Stimulated activated CD4-positive, alpha-beta T cell treated with anti-CD3 and anti-CD28 coated beads, Interleukin-15, amount 100 ng/mL, for 48 hours (primary cell): Measurements from ENCODE around the gene TAMALIN.
A peak's percentile ranks its signal among the peaks of the same experiment; 100 is the strongest.
"Not testable (repeated sequence)": the region's sequence is repeated elsewhere in the genome, so short reads cannot be mapped to it uniquely, and the experiment has no call there.

Source experiments
- DNase-seq, 2 donors: peaks; one replicate each; pipeline ENCODE4 v3.0.0-alpha.2; 2020; ENCODE audit warnings: low read depth in 2 of 2

TAMALIN gene

DNA sequence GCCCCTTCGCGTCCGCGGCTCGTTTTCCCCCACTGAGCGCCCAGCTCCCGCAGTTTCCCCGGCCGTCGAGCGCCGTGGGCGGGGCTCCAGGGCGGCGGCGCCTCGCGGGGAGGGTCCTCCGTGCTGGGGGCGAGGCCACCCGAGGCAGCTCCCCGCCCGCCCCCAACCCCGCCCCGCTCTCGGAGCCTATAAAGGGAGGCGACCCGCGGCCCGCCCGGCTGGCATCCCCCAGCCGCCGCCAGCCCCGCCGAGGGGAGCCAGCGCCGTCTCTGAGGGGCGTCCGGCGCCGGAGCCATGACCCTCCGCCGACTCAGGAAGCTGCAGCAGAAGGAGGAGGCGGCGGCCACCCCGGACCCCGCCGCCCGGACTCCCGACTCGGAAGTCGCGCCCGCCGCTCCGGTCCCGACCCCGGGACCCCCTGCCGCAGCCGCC is at the start of gene TAMALIN:
TAMALIN (plus strand) TSS at position 221 of the 432 bp plus-strand sequence; CDS start at position 295, 74 bp downstream.
- peak; percentile 49 to 66 for DNase-seq

DNA sequence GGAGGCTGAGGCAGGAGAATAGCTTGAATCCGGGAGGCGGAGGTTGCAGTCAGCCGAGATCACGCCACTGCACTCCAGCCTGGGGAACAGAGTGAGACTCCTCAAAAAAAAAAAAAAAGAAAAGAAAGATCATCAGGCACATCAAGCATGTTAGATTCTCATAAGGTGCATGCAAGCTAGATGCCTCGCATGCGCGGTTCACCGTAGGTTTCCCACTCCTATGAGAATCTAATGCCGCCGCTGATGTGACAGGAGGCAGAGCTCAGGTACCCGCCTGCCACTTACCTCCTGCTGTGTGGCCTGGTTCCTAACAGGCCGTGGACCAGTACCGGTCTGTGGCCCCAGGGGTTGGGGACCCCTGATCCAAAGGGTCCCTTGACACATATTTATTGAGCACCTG is 48.2 kb upstream of the TAMALIN start:
- DNase-seq: no peak

DNA sequence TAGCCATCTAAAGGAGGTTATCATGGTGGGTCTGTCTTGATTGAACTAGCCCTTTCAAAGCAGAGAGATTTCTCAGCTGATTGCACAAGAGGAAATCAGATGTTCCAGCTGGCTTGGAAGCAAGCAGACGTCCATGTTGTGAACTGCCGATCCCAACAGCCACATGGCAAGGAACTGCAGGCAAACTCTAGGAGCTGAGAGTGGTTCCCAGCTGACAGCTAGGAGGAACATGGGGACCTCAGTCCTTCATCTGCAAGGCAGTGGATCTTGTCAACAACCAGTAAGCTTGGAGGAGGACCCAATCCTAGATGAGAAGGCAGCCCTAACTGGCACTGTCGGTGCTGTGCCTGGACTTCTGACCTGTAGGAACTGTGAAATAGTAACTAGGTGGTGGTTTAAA is 47.5 kb upstream of the TAMALIN start:
- DNase-seq: no peak

DNA sequence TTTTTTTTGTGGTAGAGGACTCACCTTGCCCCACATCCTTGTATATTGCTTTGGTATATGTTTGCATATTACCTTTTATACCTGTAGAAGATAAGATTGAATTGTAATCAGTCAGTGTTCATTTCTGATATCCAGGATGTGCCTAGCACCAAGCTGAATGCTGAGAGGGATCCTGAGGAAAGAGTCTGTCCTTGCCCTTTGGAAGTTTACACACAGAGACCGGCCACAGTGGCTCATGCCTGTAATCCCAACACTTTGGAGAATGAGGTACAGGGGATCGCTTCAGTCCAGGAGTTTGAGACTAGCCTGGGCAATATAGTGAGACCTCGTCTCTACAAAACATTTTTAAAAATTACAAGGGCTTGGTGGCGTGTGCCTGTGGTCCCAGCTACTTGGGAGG is 46.8 kb upstream of the TAMALIN start:
- DNase-seq: no peak

DNA sequence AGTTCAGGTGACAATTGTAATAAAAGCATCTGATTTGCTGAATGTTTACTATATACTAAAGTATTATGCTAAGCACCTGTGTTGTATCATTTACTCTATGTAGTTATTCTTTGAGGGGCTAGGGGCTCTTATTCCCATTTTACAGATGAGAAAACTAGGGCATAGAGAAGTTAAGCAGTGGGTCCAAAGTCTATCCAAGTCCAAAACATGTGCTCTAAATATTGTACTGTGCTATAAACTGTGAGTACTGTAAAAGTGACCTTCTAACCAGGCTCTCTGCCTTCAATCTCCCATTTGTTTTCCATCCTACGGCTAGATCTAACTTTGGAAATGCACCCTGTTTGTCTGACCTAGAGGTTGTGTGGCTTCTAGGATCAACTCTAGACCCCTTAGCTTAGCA is 46.3 kb upstream of the TAMALIN start:
- no peak for DNase-seq

DNA sequence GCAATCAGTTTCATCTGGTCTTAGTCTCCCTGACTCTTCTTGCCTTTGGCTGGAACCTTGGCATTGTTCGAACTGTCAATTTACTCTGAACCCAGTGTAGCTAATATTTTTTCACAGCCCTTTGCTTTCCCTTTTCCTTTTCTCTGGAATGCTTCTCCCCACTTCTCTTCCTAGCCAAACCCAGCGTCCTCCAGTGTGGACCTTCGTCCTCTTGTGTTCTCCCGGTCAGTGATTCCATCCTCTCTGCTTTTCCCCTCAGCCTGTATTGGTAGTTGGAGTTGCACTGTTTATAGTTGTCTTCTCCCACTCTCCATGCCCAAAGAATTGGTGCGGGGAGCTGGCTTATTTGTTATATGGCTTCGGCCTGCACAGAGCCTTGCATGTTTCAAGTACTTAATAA is 45.9 kb upstream of the TAMALIN start:
- no peak for DNase-seq

DNA sequence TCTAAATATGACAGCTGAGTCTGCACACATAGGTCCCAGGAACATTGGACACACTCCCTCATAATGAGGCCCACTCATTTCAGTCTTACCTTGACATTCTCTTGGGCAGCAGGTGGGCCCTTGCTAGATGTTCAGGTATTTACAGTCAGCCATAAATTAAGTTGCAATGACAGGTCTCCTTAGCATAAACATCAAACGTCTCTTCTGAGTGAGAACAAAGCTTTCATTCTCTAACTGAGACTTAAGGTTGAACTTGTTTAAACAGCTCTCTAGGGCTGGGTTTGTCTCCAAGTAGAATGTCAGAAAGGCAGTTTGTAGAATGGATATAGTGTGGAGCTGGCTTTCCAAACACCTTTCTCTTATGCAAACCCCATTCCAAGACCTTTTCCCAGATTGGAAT is 44.9 kb upstream of the TAMALIN start:
- no peak for DNase-seq

DNA sequence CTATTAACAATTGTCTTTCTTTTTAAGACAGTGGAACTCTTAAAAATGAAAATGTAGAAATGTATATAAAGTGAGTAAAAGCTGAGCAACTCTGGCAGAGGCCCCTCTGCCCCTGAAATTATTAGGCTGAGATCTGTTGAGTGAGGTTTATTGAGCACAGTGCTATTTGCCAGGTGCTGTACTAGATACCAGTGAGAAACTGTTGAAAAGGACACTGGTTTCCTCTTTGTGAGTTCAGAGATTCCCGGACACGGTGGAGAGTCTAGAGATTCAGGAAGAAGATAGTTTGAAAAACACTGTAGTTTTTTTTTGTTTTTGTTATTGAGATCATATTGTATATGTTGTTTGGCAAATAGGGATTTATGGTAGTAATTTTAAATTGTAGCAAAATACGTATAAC is 44.0 kb upstream of the TAMALIN start:
- DNase-seq: no peak

DNA sequence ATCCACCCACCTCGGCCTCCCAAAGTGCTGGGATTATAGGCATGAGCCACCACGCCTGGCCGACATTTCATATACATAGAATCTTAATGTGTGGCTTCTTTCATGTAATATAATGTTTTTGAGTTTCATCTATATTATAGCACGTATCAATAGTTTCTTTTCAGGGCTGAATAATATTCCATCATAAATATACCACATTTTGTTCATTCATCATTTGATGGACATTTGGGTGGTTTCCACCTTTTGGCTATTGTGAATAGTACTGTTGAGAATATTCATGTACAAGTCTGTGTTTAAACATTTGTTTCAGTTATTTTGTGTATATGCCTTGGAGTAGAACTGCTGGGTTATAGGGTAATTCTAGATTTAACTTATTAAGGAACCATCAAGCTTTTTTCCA is 43.3 kb upstream of the TAMALIN start:
- DNase-seq: no peak

DNA sequence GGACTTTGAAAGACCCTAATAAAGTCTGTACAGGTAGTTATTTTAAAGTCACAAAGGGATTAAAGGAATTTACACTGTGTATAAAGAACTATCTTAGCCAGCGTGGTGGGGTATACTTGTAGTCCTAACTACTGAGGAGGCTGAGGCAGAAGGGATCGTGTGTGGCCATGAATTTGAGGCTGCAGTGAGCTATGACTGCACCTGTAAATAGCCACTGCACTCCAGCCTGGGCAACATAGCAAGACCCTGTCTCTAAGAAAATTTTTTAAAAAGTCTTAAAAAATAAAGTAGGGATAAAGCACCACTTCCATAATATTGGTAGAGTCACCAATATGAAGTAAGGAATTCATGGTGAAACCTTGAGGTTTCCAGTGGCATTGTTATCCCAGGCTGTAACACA is 37.1 kb upstream of the TAMALIN start:
- DNase-seq: no peak

DNA sequence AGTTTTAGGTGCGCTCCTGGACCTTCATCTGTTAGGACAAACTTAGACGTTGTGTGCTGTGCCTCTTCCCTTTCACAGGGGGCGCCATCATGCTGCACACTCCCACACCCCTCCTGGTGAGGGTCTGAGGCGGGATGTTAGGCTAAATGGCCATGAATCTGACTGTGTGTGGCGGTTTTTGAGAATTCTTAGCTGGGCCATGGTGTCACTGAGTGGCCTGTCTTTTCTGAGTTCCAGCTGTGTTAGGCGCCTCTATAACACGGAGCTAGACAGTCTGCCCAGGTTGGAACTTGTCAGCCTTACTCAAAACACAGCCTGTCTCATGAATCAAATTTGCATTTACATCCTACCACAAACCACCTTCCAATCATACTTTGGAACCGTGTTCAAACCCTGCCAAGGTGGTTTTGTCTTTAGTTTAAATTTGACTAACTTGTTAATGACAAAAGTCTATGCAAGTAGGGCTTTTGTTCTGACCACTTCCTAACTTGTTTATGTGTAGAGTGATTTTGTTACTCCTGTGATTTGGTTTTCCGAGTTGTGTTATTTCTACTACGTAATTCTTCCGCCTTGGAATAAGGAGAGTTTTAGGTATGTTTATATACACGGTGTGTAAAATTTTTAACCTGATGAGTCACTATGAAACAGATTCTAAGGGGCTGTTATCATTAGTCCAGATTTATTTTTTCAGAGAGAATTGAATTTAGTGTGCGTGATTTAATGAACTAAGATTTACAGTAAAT is 35.7 kb upstream of the TAMALIN start:
- peak; percentile 35 to 38 for DNase-seq

DNA sequence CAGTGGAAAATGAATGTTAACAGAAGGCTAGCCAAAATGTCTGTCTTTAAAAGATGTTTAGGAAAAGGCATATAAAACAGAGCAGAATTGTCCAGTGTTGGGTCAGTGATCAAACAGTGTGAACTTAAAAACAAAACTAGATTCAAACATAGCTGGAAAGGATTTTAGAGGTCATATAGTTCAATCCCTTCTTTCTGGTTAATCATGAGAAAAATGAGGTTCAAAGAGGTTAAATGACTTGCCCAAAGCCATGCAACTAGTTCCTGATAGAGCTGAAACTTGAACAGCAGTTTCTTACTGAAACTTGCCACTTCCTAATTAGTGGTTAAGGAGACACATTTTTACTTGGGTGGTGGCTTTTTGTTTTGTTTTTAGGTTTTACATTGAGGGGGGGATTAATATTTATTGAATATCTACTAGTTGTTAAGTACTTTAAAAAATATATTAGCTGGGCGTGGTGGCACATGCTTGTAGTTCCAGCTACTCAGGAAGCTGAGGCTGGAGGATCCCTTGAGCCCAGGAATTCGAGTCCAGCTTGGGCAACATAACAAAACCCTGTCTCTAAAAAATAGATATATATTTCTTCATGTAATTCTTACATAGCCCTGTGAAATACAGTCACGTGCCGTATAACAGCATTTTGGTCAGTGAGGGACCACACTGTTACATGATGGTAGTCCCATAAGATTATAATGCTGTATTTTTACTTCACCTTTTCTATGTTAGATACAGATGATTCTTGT is 34.9 kb upstream of the TAMALIN start:
- no peak for DNase-seq

DNA sequence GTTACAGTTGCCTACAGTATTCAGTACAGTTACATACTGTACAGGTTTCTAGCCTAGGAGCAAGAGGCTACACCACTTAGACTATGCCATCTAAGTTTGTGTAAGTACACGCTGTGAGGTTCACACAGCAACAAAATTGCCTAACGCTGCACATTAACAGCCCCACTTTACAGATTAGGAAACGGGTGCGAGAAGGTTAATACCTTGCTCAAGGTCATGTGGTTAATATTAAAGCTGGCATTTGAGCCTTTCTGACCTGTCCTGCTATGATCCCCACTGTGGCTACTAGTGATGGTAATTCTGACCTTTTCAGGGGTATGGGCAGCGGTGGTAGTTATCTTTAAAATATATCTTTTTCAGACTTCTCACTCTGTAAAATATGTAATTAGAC is 34.3 kb upstream of the TAMALIN start:
- no peak for DNase-seq

DNA sequence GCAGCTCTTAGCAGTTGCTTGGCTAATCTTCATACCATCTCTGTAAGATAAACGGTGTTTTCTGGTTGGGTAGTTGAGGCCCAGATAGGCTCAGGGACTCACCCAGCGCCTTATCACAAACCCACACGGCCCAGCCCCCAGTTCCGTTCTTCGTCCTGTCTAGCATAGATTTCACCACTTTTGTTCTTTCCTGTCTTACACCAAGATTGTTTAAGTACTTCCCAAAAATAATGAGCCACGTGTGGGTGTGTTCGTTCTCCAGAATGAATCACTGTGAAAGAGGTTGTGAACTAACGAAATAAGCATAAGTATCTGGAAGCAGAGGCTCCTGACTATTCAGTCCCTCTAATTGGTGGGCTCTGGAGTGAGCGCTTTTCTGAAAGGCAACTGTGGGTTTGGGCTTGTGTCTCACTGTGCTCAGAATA is 33.9 kb upstream of the TAMALIN start:
- peak; percentile 40 to 44 for DNase-seq

DNA sequence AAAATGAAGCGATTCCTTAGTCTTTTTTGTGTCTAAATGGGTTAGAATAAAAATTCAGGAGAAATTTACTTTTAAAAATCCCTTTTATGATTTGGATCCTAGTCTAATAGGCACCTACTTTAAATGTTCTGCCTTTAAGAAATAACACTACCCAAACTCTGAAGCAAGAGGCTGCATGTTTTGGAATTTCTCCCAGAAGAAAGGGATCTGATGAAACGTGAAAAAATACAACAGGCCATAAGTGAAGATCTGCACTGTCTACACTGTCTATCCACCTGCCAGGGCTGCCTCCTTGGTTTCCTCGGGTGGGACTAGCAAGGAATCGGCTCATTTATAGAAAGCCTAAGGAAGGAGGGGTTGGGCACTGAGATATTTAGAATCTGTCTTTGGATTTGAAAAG is 33.2 kb upstream of the TAMALIN start:
- no peak for DNase-seq

DNA sequence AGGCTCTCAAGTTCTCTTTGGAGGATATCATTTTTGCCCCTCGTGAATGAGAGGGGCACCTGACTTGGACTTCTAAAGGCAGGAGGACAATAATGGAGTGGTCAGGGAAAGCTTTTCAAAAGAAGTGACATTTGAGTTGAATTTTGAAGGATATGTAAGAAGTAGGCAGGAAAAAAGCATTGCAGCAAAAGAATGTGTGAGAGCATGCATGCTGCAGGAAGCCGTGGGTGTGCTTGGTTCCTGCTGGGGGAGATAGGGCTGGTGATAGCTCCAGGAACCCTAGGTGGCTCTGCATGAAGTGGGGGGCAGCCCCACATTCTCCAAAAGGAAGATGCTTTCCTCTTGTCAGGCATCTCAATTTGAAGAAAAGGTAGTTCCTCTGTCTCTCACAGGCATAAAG is 32.1 kb upstream of the TAMALIN start:
- DNase-seq: no peak

DNA sequence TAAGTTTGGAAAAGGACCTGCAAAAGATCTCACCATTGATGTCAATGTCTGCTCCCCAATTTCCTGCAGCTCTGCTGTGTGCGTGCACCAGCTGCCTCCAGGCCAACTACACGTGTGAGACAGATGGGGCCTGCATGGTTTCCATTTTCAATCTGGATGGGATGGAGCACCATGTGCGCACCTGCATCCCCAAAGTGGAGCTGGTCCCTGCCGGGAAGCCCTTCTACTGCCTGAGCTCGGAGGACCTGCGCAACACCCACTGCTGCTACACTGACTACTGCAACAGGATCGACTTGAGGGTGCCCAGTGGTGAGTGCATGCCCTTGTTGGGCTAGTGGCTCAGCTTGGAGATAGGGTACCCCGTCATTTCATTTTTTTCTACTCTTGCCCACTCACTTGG is 31.6 kb upstream of the TAMALIN start:
- DNase-seq: no peak

DNA sequence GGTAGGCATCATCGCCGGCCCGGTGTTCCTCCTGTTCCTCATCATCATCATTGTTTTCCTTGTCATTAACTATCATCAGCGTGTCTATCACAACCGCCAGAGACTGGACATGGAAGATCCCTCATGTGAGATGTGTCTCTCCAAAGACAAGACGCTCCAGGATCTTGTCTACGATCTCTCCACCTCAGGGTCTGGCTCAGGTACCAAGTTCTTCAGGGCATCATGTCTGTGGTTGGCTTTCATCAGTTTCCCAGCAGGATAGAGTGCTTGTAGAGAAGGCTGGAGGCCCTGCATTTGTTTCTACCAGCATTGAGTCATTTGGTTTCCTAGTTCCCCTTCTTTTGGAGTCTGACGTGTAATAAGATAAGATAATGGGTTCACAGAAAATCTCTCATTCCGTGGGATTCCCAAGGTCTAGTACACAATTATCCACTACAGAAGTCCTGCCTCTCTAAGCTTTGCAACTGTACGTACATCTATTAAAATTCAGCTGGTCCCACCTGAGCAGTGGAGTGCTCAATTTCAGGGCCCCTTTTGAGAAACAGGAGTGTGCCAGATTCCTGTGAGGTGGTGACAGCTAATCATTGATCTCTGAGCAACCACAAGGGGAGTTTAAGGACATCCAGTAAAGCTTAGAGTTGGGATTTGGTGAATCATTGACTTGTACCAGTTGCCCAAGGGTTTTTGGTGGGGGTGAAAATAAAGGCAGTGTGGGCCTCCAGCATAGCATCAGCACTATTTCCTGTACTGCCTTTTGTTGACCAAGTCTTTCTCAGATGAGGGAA is 30.2 kb upstream of the TAMALIN start:
- DNase-seq: no peak

DNA sequence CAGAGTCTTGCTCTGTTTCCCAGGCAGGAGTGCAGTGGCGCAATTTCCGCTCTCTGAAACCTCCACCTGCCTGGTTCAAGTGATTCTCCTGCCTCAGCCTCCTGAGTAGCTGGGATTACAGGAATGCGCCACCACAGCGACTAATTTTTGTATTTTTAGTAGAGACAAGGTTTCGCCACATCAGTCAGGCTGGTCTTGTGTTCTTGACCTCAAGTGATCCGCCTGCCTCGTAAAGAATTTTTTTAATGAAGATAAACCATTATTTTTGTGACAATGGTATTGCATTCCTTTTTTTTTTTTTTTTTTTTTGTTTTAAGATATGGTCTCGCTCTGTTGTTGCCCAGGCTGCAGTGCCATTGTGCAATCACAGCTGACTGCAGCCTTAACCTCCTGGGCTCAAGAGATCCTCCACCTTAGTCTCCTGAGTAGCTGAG is 29.4 kb upstream of the TAMALIN start:
- DNase-seq: no peak

DNA sequence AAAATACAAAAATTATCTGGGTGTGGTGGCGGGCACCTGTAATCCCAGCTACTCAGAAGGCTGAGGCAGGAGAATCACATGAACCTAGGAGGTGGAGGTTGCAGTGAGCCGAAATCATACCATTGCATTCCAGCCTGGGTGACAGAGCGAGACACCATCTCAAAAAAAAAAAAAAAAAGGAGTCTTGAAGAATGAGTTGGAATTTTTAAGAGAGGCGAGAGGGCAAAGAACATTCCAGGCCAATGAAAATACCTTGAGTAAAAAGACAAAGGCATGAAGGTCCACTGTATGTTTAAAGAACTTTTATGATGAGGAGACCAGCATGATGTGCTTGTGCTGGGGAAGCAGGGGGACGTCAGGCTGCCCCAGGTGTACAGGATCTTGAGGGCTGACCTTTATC is 27.4 kb upstream of the TAMALIN start:
- DNase-seq: not testable (repeated sequence)

DNA sequence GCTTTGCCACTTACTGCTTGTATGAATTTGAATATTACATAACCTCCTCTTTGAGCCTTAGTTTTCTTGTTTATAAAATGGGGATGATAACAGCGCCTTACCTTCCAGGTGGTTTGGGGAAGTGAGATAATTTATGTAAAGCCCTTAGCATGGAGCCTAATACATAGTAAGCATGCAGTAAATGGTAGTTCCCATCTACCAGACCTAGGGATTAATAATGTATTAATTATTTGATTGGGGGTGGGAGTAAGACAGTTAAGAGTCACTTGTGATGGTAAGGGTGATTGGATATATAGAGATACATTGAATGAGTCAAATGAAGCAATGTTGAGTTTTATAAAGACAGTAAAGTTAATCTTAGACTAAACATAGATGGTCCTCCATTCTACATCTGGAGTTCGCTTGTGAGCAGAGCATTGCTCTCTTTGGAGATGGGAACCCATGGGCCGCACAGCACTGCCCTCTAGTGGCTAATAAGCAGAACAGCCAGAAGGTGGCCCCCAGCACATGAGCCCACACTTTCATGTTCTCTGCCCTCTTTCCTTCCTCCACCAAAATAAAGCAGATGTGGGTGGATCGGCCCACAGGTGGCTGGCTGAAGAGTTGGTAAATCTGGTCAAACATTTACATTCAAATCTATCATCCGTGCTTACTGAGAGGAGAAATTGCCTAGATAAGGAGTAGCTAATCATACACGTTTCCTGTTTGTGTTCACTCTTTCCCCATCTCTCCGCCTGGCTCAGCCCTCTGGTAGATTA is 26.5 kb upstream of the TAMALIN start:
- peak; percentile 30 to 52 for DNase-seq

DNA sequence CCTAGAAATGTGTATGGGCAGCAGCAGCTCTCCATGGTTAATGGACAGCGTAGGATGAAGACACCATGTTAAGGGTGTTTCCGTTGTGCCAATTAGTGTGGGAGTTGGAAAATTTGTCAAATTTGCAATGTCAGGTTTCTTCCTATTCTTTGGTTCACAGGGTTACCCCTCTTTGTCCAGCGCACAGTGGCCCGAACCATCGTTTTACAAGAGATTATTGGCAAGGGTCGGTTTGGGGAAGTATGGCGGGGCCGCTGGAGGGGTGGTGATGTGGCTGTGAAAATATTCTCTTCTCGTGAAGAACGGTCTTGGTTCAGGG is 26.0 kb upstream of the TAMALIN start:
- no peak for DNase-seq
